ENCODE data around the gene CTNNA1. TPM values are rescaled to one million over a fixed set of nuclear protein-coding genes. Genes with fewer than 3 reads are reported as not detected.
"Not testable (repeated sequence)": the region's sequence is repeated elsewhere in the genome, so short reads cannot be mapped to it uniquely, and the experiment has no call there.

The CTNNA1 gene
- 118 and 130 TPM in 2 replicates for polyA plus RNA-seq (2012; rRNA removed)
- 122 and 123 TPM in 2 replicates for polyA plus RNA-seq (2012; cell fraction: cytosol; rRNA removed)
- 161 and 184 TPM in 2 replicates for polyA plus RNA-seq (2012; cell fraction: nucleus; rRNA removed)

- peak within 1 kb of the TSS; percentile 77 to 93 for H3K27ac ChIP-seq (ENCODE audit: low read depth in 2 of 2, low read length in 1 of 2)
- peak within 1 kb of the TSS; percentile 99 for H3K9ac ChIP-seq
- H3K9me3 ChIP-seq, result no peaks in the 10 kb centered on the region
- POLR2A ChIA-PET, result interaction anchor here (0.6 to 1.0 kb wide), 2 partner anchors 20 to 110 kb away, joined by 3 to 5 read pairs; no protein-coding TSS in a partner anchor
- H2AFZ ChIP-seq (ENCODE audit: low read depth), result peak within 1 kb of the TSS; percentile 89
- H3F3A ChIP-seq (replicated peaks; ENCODE audit: insufficient read depth), result no peaks in the 10 kb centered on the region
- peak within 1 kb of the TSS; percentile 70 to 99 for H3K4me3 ChIP-seq (ENCODE audit: low read depth in 2 of 2, low read length in 1 of 2)
- H3K27me3 ChIP-seq (ENCODE audit: insufficient read depth), result no peaks in the 10 kb centered on the region
- peaks cover 0 to 10% of the 10 kb centered on the region in 2 experiments for H3K36me3 ChIP-seq (replicated peaks in 1 of 2; ENCODE audit: control insufficient read depth in 1 of 2, insufficient read depth in 2 of 2, low read length in 1 of 2)
- TF ChIP-seq EP300 (IDR thresholded peaks at IDR 0.05; ENCODE audit: borderline replicate concordance in 1 of 2, low read depth in 1 of 2, low read length in 1 of 2) (peak; percentile 97 to 98), PBX3 (IDR thresholded peaks at IDR 0.05) (no peak), REST (IDR thresholded peaks at IDR 0.05; ENCODE audit: low read depth, low read length) (no peak), SIN3A (IDR thresholded peaks at IDR 0.05; ENCODE audit: borderline replicate concordance, low read depth, low read length) (0 out of 2 replicates have a peak, but pooled peaks have one; percentile 34), TAF1 (IDR thresholded peaks at IDR 0.05; ENCODE audit: borderline replicate concordance, low read depth, low read length) (peak; percentile 77; the same call in 1 of the 2 replicates), ZBTB33 (IDR thresholded peaks at IDR 0.05; ENCODE audit: borderline replicate concordance, low read depth) (peak; percentile 94), FOXM1 (IDR thresholded peaks at IDR 0.05; ENCODE audit: low read depth) (no peak), JUND (IDR thresholded peaks at IDR 0.05) (peak; percentile 32; the same call in 1 of the 2 replicates), POLR2AphosphoS5 (IDR thresholded peaks at IDR 0.05; ENCODE audit: low read depth, low read length) (peak; percentile 82; the same call in 1 of the 2 replicates), ELF1 (IDR thresholded peaks at IDR 0.05) (0 out of 2 replicates have a peak, but pooled peaks have one; percentile 9), USF2 (IDR thresholded peaks at IDR 0.05; ENCODE audit: borderline replicate concordance, low read depth, low read length) (no peak), FOSL2 (IDR thresholded peaks at IDR 0.05; ENCODE audit: borderline replicate concordance, low read depth) (peak; percentile 68; the same call in 1 of the 2 replicates), GABPA (IDR thresholded peaks at IDR 0.05; ENCODE audit: low read depth) (no peak)
- H3K4me1 ChIP-seq (ENCODE audit: control insufficient read depth in 1 of 2, insufficient read depth in 2 of 2, low read depth in 1 of 2, low read length in 1 of 2), result peaks cover 3 to 6% of the 10 kb centered on the region in 2 experiments; a peak in 1 of 4 replicates
- CTCF ChIA-PET, result interaction anchor here (0.6 to 1.5 kb wide), 9 partner anchors 11 to 220 kb away, joined by 3 to 5 read pairs (median 3); no protein-coding TSS in a partner anchor
- peaks cover 39% of the 10 kb centered on the region for H4K20me1 ChIP-seq (ENCODE audit: insufficient read depth)
- 0% methylated on average over 4 of the region's 102 CpGs for WGBS (ENCODE audit: low lambda C conversion rate)
- DNase-seq, result peak; percentile 98
- H3K9me2 ChIP-seq, result no peaks in the 10 kb centered on the region
- H3K79me2 ChIP-seq (ENCODE audit: insufficient read depth), result peaks cover 48% of the 10 kb centered on the region
- H3K4me2 ChIP-seq, result peak within 1 kb of the TSS; percentile 96
These were observed at the start of gene CTNNA1 for GRCh38 chr5:138752951-138753793. Gene CTNNA1 (plus strand): TSS chr5:138753425. CDS start chr5:138781925, 28,500 bp downstream.

- POLR2A ChIA-PET, result interaction anchor here (1.1 kb wide), 1 partner anchor 638 kb away, joined by 3 read pairs; no protein-coding TSS in a partner anchor
- not testable (repeated sequence) for H2AFZ ChIP-seq (ENCODE audit: low read depth); H3K9ac ChIP-seq; H3K79me2 ChIP-seq (ENCODE audit: insufficient read depth); H3K4me2 ChIP-seq; H3K4me3 ChIP-seq (ENCODE audit: low read depth in 2 of 2, low read length in 1 of 2); DNase-seq; H3K9me2 ChIP-seq; H3K27ac ChIP-seq (ENCODE audit: low read depth in 2 of 2, low read length in 1 of 2); H3K27me3 ChIP-seq (ENCODE audit: insufficient read depth); H3F3A ChIP-seq (replicated peaks; ENCODE audit: insufficient read depth); H4K20me1 ChIP-seq (ENCODE audit: insufficient read depth); H3K36me3 ChIP-seq (replicated peaks in 1 of 2; ENCODE audit: control insufficient read depth in 1 of 2, insufficient read depth in 2 of 2, low read length in 1 of 2); H3K9me3 ChIP-seq
- peaks cover 3 to 18% of the 10 kb centered on the region in 2 experiments; a peak in 1 of 4 replicates for H3K4me1 ChIP-seq (ENCODE audit: control insufficient read depth in 1 of 2, insufficient read depth in 2 of 2, low read depth in 1 of 2, low read length in 1 of 2)
- WGBS (ENCODE audit: low lambda C conversion rate), result 92% methylated on average over 3 of the region's 3 CpGs
- CTCF ChIA-PET, result interaction anchor here (0.9 kb wide), 1 partner anchor 19 kb away, joined by 3 read pairs; no protein-coding TSS in a partner anchor
These were observed 49.4 kb upstream of the CTNNA1 start for GRCh38 chr5:138703777-138704176.

Data from SK-N-SH (cell line).